ENCODE measurements around the gene THRSP. TPM values are rescaled to one million over a fixed set of nuclear protein-coding genes. Genes with fewer than 3 reads are reported as not detected.
"Not testable (repeated sequence)": the region's sequence is repeated elsewhere in the genome, so short reads cannot be mapped to it uniquely, and the experiment has no call there.

The THRSP gene
- polyA plus RNA-seq, 1 donor (not counting 4 experiments of a cell fraction or from before 2014, with no cell fraction given) = not detected

GRCh38 chr11:78086521-78087074 lies 22.9 kb downstream of the THRSP start:
- H3K9me3 ChIP-seq (ENCODE audit: control insufficient read depth, low read depth, low read length); H2AFZ ChIP-seq (ENCODE audit: control insufficient read depth, low read length); dilution Hi-C loops (cut with MboI; ENCODE audit: extremely low pct_ligation_motif_present, low sequenced_read_pairs); H3K79me2 ChIP-seq (ENCODE audit: control insufficient read depth, insufficient read depth, low read length); H3K4me1 ChIP-seq (ENCODE audit: control insufficient read depth, extremely low read depth, insufficient read depth, low read length); H3K27ac ChIP-seq (ENCODE audit: control insufficient read depth, insufficient read depth, low read length); H3K4me2 ChIP-seq (ENCODE audit: control insufficient read depth, extremely low read depth, insufficient read depth, low read depth, low read length); H3K27me3 ChIP-seq (ENCODE audit: control insufficient read depth, extremely low read depth, insufficient read depth, low read length); H4K20me1 ChIP-seq (ENCODE audit: control insufficient read depth, extremely low read depth, insufficient read depth, low read length); H3K9ac ChIP-seq (ENCODE audit: control insufficient read depth, extremely low read depth, insufficient read depth, low read length); FAIRE-seq; H3K9me1 ChIP-seq (ENCODE audit: control insufficient read depth, extremely low read depth, insufficient read depth, low read length); H3K36me3 ChIP-seq (ENCODE audit: control insufficient read depth in 2 of 2, extremely low read depth in 1 of 2, insufficient read depth in 2 of 2, low read length in 2 of 2); DNase-seq (ENCODE audit: low read depth, low spot score); H3K4me3 ChIP-seq (ENCODE audit: control insufficient read depth in 2 of 3, extremely low read depth in 1 of 3, insufficient read depth in 2 of 3, low read depth in 1 of 3, low read length in 3 of 3): not testable (repeated sequence)

- Histone ChIP-seq H3K4me3 (ENCODE audit: control insufficient read depth in 2 of 3, extremely low read depth in 1 of 3, insufficient read depth in 2 of 3, low read depth in 1 of 3, low read length in 3 of 3) (no peak overlapping the region), H3K9me1 (ENCODE audit: control insufficient read depth, extremely low read depth, insufficient read depth, low read length) (no peaks in the 10 kb centered on the region), H3K36me3 (ENCODE audit: control insufficient read depth in 2 of 2, extremely low read depth in 1 of 2, insufficient read depth in 2 of 2, low read length in 2 of 2) (peaks cover 4 to 6% of the 10 kb centered on the region in 2 experiments), H2AFZ (ENCODE audit: control insufficient read depth, low read length) (no peak overlapping the region), H4K20me1 (ENCODE audit: control insufficient read depth, extremely low read depth, insufficient read depth, low read length) (no peaks in the 10 kb centered on the region), H3K27ac (ENCODE audit: control insufficient read depth, insufficient read depth, low read length) (no peak overlapping the region), H3K4me1 (ENCODE audit: control insufficient read depth, extremely low read depth, insufficient read depth, low read length) (no peaks in the 10 kb centered on the region), H3K27me3 (ENCODE audit: control insufficient read depth, extremely low read depth, insufficient read depth, low read length) (no peaks in the 10 kb centered on the region), H3K79me2 (ENCODE audit: control insufficient read depth, insufficient read depth, low read length) (no peaks in the 10 kb centered on the region), H3K4me2 (ENCODE audit: control insufficient read depth, extremely low read depth, insufficient read depth, low read depth, low read length) (no peak overlapping the region), H3K9ac (ENCODE audit: control insufficient read depth, extremely low read depth, insufficient read depth, low read length) (no peak overlapping the region), H3K9me3 (ENCODE audit: control insufficient read depth, low read depth, low read length) (no peaks in the 10 kb centered on the region)
- no peak for DNase-seq (ENCODE audit: low read depth, low spot score)
- FAIRE-seq = no peak
- dilution Hi-C loops (cut with MboI; ENCODE audit: extremely low pct_ligation_motif_present, low sequenced_read_pairs) = no loop called here
- no peak for TF ChIP-seq CTCF (optimal IDR thresholded peaks at IDR 0.05 in 1 of 3, IDR thresholded peaks at IDR 0.05 in 1 of 3, conservative IDR thresholded peaks at IDR 0.05 in 1 of 3; ENCODE audit: extremely low read depth in 1 of 3, insufficient read depth in 2 of 3, low read length in 3 of 3)
- no peak for TF ChIP-seq EZH2 (IDR thresholded peaks at IDR 0.05; ENCODE audit: low read length)
These were observed 30.6 kb downstream of the THRSP start for GRCh38 chr11:78094250-78094649.
